MCF 10A (cell line): ENCODE measurements around the gene GOLGA2. TPM values are rescaled to one million over a fixed set of nuclear protein-coding genes. Genes with fewer than 3 reads are reported as not detected.
A peak's percentile ranks its signal among the peaks of the same experiment; 100 is the strongest.

ENCODE experiments used
- BruUV-seq: library from RNA; stranded (reverse); fragments of 400-500 nt; replicated peaks from 2 replicates; lab custom pipeline; 2021; lab: Mats Ljungman, UMichigan
- CTCF ChIA-PET: fragments of 300-600 bp; sonication (Branson Sonifier 250); formaldehyde crosslinking; extraction: SDS; loops from one replicate; lab custom pipeline; 2021; ENCODE audit warnings: antibody characterized with exemption, inconsistent platforms; lab: Yijun Ruan, JAX
- POLR2A ChIA-PET: fragments of 300-600, 350-650 bp; sonication (Branson Sonifier 250); formaldehyde crosslinking; extraction: SDS; loops from one replicate; lab custom pipeline; 2020; ENCODE audit warnings: antibody characterized with exemption, inconsistent platforms; lab: Yijun Ruan, JAX
- DNase-seq: peaks from one replicate; pipeline ENCODE4 v3.0.0-alpha.2; 2018; ENCODE audit not compliant: unreplicated experiment
- H3K27ac Mint-ChIP-seq: one replicate; pipeline ENCODE4 v1.8.0; 2022; ENCODE audit warnings: mild to moderate bottlenecking, low read depth, mixed read lengths; ENCODE audit not compliant: unreplicated experiment
- H3K27me3 Mint-ChIP-seq: one replicate; pipeline ENCODE4 v1.8.0; 2022; ENCODE audit warnings: mixed read lengths; ENCODE audit not compliant: insufficient read depth, unreplicated experiment
- H3K36me3 Mint-ChIP-seq: one replicate; pipeline ENCODE4 v1.8.0; 2022; ENCODE audit warnings: mild to moderate bottlenecking, moderate library complexity, mixed read lengths; ENCODE audit not compliant: insufficient read depth, unreplicated experiment
- H3K4me1 Mint-ChIP-seq: one replicate; pipeline ENCODE4 v1.8.0; 2022; ENCODE audit warnings: mixed read lengths; ENCODE audit not compliant: insufficient read depth, unreplicated experiment
- H3K4me3 Mint-ChIP-seq: one replicate; pipeline ENCODE4 v1.8.0; 2022; ENCODE audit warnings: mild to moderate bottlenecking, moderate library complexity, mixed read lengths; ENCODE audit not compliant: unreplicated experiment
- H3K9me3 Mint-ChIP-seq: one replicate; pipeline ENCODE4 v1.8.0; 2022; ENCODE audit warnings: mixed read lengths; ENCODE audit not compliant: unreplicated experiment
- CTCF ChIP-seq: fragments of 200-600 bp; IDR thresholded peaks from one replicate; pipeline ENCODE4 v1.8.0; 2022; ENCODE audit warnings: antibody characterized with exemption, mild to moderate bottlenecking; ENCODE audit not compliant: unreplicated experiment
- intact Hi-C: fragments of 100-400 bp; cut with micrococcal nuclease; formaldehyde crosslinking; loops from 2 replicates; pipeline ENCODE4 v1.14.1; 2022
- total RNA-seq: library from RNA; stranded (reverse); gene quantifications from 2 replicates; pipeline ENCODE4 v1.2.3, GENCODE V29; 2022

GOLGA2 gene
- total RNA-seq, 1 experiment from 2014 or later, result 124 TPM

- Mint-ChIP-seq H3K27ac (peak overlapping the region; percentile 95), H3K4me3 (peak overlapping the region; percentile 86), H3K36me3 (peaks cover 48% of the 10 kb centered on the region), H3K9me3 (no peaks in the 10 kb centered on the region), H3K4me1 (peaks cover 13% of the 10 kb centered on the region), H3K27me3 (no peaks in the 10 kb centered on the region)
- no peak for DNase-seq
- BruUV-seq, result TSS peak; percentile 59
- CTCF ChIA-PET, result interaction anchor here (2.4 kb wide), 1 partner anchor 18 kb away, joined by 16 read pairs; no protein-coding TSS in a partner anchor
- POLR2A ChIA-PET, result interaction anchor here (0.6 to 2.6 kb wide), 6 partner anchors 13 to 146 kb away, joined by 3 to 14 read pairs (median 4); partner anchors contain the start of gene URM1
- intact Hi-C loops, result loop anchor here (2.0 kb wide), 2 partner anchors 16 to 18 kb away; partner anchors contain the start of gene SLC27A4
- no peak for TF ChIP-seq CTCF
Measured at GRCh38 chr9:128323212-128323730, 47.5 kb upstream of the GOLGA2 start.

- BruUV-seq, result no TSS peak
Measured at GRCh38 chr9:128322404-128323211, 46.8 kb upstream of the GOLGA2 start, which contains the start of the genes COQ4 and TRUB2. TSS of gene COQ4 (plus strand) at chr9:128322839. CDS start at chr9:128322859, 20 bp downstream. TSS of gene TRUB2 (minus strand) at chr9:128322447. CDS start at chr9:128322408, 39 bp downstream.

GRCh38 chr9:128321879-128322403, 46.1 kb upstream of the GOLGA2 start:
- no peak for DNase-seq
- BruUV-seq, result TSS peak; percentile 75
- CTCF ChIA-PET, result interaction anchor here (0.6 to 2.1 kb wide), 7 partner anchors 15 to 1318 kb away, joined by 3 to 9 read pairs (median 4); no protein-coding TSS in a partner anchor

More at GRCh38 chr9:128322404-128323211, 46.8 kb upstream of the GOLGA2 start, which contains the start of the genes COQ4 and TRUB2:
- H3K27me3 Mint-ChIP-seq, result no peaks in the 10 kb centered on the region
- DNase-seq, result peak; percentile 95
- intact Hi-C loops, result loop anchor here (1.0 to 2.0 kb wide), 3 partner anchors 16 to 27 kb away; partner anchors contain the start of gene SLC27A4
- ChIA-PET POLR2A (interaction anchor here (0.6 to 2.6 kb wide), 12 partner anchors 11 to 155 kb away, joined by 3 to 14 read pairs (median 4); partner anchors contain the start of genes SLC27A4 and URM1), CTCF (interaction anchor here (1.7 kb wide), 1 partner anchor 25 kb away, joined by 5 read pairs; no protein-coding TSS in a partner anchor)
- H3K36me3 Mint-ChIP-seq, result peaks cover 47% of the 10 kb centered on the region
- H3K27ac Mint-ChIP-seq, result peak within 1 kb of the TSS; percentile 95
- H3K4me1 Mint-ChIP-seq, result peaks cover 8% of the 10 kb centered on the region
- H3K4me3 Mint-ChIP-seq, result peak within 1 kb of the TSS; percentile 86
- no peak for TF ChIP-seq CTCF
- H3K9me3 Mint-ChIP-seq, result no peaks in the 10 kb centered on the region

More at GRCh38 chr9:128321879-128322403, 46.1 kb upstream of the GOLGA2 start:
- TF ChIP-seq CTCF, result no peak
- intact Hi-C loops, result loop anchor here (1.0 to 2.0 kb wide), 3 partner anchors 15 to 27 kb away; partner anchors contain the start of gene SLC27A4
- Mint-ChIP-seq H3K9me3 (no peaks in the 10 kb centered on the region), H3K27ac (peak overlapping the region; percentile 95), H3K4me3 (peak overlapping the region; percentile 86), H3K36me3 (peaks cover 49% of the 10 kb centered on the region), H3K27me3 (no peaks in the 10 kb centered on the region), H3K4me1 (peaks cover 7% of the 10 kb centered on the region)
- POLR2A ChIA-PET, result interaction anchor here (0.9 to 2.6 kb wide), 11 partner anchors 10 to 232 kb away, joined by 3 to 14 read pairs (median 5); partner anchors contain the start of genes SLC27A4 and URM1
